HG03196 (cell line): ENCODE data around the gene PCSK5.
A peak's percentile ranks its signal among the peaks of the same experiment; 100 is the strongest.

Experiments
- ATAC-seq: cut with Tn5 transposase; IDR thresholded peaks from one replicate; pipeline ENCODE4 v1.9.1; 2021; ENCODE audit not compliant: unreplicated experiment

PCSK5 gene

DNA sequence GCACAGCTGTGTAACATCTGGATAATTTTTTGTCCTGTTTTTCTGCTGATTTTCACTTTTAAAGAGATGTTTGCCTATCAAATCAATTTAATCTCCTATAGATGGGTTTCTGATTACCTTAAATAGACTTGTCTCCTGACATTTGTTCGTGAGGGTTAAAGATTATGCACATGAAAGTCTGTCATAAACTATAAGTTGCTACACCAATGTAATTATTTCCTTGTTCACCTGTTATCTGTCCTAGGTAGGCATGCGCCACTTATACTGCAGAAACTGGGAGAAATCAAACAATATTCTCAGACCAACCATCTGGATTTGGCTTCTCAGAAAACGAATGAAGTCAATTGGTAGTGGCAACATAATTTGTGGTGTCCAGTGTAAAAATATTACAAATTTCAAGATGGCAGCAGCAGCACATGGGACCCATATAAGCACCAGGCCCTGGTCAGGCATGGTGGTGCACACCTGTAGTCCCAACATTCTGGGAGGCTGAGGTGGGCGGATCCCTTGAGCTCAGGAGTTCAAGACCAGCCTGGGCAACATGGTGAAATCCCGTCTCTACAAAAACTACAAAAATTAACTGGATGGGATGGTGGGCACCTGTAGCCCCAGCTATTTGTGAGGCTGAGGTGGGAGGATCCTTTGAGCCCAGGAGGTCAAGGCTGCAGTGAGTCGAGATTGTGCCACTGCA lies 483.5 kb downstream of the PCSK5 start:
- ATAC-seq, result no peak

DNA sequence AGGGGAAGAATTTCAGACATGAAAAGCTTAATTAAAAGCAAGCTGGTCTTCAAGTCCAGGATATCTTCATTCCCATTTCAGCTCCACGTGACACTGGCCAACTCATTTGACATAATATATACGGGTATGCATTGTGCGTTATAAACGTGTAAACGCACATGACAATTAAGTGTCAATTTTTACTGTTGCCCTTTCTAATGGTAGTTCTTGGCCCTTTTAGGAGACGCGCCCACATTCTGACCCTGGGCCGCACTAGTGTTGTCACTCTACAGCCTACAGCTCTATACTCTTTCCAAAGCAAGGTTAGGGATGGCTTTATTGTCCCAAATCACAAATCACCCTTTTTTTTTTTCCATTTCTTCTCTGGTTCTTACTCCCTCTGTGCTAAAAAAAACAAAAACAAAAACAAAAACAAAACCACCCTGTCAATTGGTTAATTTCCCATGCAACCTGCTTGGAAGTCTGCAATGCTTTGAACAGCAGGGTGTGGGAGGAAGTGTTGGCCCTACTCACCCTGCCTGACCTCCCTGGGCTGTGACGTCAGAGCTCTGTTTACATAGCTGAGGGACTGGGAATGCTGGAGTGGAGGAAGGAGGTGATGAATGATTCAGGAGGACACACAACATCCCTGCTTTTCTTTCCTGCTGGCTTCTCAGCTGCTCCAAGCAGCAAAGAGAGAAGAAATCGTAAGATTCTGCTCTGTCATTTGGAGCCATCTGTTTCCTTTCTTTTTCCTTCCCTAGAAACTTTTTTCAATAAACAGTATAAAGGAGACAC lies 484.5 kb downstream of the PCSK5 start:
- ATAC-seq, result no peak

DNA sequence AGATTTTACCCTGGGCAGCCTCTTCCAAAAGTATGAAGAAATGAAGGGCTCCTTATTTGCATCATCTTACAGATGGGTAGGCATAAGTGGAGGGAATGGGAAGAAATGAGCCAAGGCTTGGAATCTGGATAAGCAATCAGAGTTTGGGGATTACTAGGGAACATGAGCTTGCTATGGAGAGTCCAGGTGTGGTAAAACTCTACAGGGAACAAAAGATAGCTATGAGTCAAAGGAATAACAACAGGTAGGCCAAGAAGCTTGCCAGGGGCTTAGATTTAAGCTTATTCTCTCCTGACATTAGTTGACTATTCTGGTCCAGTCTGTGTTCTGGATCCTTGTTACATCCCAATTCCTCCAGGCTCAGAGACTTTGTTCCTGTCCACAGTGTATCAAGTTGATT lies 487.3 kb downstream of the PCSK5 start:
- ATAC-seq, result no peak

DNA sequence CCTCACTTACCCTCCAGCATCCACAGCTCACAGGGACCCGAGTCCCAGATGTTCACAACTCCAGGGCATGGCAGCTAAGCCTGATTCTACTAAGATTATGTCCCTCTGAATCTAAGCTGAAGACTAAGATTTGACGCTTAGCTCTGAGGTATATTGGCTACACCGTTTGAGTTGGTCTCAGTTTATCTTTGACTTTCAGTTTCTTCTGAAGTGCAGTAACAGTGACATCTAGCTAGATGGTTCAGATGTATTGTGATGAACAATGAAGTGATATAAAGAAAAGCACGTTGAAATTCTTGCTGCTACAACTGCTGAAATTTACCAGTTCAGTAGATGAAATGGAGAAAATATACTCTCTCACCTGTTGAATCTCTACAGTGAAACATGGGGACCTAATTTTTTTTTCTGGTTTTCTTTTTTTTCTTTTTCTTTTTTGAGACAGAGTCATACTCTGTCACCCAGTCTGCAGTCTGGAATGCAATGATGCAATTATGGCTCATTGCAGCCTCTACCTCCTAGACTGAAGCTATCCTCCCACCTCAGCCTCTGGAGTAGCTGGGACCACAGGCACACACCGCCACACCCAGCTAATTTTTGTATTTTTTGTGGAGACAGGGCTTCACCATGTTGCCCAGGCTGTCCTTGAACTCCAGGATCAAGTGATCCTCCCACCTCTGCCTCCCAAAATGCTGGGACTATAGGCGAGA lies 488.0 kb downstream of the PCSK5 start:
- ATAC-seq, result no peak

DNA sequence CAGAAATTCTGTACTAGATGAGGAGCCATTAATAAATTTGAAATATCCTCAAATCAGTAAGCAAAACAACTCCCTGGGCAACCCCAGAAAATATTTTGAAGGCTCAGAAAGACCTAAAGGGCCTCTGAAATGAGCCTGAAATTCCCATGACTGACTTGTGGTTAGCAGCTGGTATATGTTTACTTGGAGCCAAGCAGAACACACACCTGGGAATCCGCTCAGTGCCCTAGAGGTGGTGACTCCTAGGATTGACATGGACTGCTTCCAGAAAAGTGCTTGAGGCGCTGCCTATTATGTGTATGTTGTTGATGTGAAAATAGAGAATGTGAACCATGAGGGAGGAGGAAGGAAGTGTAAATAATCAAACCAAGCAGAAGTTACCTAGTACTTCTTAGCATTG lies 489.0 kb downstream of the PCSK5 start:
- no peak for ATAC-seq

DNA sequence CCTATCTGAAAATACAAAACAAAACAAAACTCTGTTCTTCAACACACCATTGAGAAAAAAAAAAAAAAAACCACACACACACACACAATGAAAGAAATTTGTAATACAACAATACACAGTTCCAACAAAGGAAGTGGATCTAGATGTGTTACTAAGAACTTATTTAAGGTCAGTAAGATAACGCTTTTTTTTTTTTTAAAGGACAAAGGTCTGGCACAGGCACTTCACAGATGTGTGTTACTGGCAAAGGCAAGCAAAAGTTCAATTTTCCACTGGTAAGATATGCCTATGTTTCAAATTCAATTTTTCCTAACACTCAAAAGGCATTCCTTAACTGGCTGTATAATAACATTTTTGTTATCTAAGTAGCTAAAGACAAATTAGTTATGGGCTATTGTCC lies 500.2 kb downstream of the PCSK5 start:
- ATAC-seq, result no peak

DNA sequence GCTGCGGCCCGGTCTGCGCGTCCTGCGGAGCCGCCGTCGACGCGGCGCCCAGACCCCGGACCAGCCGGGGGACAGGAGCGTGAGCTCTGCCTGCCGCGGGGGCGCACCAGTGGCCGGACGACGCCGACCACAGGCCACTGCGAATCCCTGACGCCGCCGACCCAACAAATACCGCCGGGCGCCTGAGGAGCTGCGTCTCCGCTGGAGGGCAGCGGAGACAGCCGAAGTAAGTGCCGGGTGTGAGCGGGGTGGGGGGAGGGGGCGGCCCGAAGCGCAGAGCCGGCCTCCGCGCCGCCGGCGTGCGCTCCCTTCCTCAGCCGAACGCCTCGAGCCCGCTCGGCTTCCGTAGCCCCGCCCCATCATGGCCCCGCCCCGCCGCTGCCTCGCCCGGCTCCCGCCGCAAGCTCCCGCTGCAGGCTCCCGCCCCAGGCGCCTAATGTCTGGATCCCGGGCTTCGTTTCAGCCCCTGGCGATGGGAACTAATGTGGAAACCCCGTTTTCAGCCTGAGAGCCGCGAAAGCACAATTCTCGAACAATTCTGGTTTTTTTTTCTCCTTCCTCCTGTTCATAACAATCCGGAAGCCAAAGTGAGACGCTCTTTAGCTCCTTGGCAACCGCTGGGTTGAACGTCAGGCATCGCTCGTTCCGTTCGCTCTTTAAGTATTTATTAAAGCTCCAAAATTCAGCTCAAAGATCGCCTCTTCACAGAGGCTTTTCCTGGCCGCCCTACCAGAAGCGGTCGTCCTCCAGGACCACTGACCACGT lies 503.9 kb downstream of the PCSK5 start, which contains the start of gene RFK:
RFK (minus strand) TSS at position 232 of the 765 bp plus-strand sequence. CDS start 255 bp downstream, outside the sequence.
- ATAC-seq, result peak; percentile 65

DNA sequence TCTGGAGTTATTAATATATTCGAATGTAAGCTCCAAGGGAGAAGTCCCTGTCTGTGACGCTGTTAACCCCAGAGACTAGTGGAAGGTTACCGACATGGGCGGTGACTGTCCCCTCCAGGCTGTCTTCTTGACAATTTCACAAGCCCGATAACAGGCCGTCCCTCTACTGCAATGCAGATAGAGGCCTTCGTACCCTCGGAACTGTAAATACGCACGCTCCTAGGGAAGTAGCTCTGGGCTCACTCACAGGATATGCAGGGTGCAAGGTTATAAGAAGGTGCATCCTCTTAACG lies 504.4 kb downstream of the PCSK5 start:
- ATAC-seq, result peak; percentile 52

DNA sequence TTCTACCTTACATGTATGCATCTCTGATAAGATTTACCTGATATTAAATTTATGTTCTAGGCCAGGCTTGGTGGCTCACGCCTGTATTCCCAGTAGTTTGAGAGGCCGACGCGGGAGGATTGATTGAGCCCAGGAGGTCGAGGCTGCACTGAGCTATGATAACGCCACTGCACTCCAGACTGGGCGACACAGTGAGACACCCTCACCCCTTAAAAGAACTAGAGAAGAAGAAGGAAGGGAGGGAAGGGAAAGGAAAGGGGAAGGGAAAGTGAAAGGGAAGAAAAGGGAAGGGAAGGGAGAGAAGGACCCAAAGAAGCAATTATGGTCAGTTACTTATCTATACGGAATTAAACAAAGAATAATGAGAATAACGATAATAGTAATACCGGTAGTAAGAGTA lies 504.9 kb downstream of the PCSK5 start:
- no peak for ATAC-seq

DNA sequence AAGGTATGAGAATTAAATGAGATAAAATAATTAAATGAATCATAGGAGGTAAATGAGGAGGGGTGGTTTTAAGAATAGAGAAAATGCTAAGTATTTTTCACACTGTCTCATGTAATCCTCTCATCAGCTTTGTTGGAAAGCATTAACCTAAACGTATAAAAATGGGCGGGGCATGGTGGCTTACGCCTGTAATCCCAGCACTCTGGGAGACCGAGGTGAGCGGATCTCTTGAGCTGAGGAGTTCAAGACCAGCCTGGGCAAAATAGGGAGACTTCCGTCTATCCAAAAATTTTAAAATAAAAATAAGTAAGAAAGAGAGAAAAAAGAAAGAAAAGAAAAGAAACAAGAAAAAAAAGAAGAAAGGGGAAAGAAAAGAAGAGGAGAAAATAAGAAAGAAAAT lies 505.7 kb downstream of the PCSK5 start:
- no peak for ATAC-seq

DNA sequence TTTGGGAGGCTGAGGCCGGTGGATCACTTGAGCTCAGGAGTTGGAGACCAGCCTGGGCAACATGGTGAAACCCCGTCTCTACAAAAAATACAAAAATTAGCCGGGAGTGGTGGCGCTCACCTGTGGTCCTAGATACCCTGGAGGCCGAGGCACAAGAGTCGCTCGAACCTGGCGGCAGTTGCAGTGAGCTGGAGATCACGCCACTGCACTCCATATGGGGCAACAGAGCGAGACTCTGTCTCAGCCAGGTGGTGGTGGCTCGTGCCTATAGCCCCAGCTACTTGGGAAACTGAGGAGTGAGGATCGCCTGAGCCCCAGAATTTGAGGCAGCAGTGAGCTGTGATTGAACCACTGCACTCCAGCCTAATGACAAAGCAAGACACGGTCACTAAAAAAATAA lies 506.1 kb downstream of the PCSK5 start:
- no peak for ATAC-seq

DNA sequence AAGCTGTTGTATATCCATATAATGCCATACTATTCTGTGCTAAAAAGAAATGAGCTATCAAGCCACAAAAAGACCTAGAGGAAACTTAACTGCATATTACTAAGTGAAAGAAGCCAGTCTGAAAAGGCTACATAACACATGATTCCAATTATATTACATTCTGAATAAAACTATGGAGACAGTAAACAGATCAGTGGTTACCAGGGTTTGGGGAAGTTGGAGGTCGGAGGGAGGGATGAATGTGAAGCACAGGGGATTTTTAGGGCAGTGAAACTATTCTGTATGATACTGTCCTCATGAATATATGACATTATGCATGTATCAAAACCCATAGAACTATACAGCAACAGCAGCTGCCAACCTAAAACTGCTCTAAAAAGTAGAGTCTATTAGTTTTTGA lies 509.4 kb downstream of the PCSK5 start:
- ATAC-seq, result no peak

DNA sequence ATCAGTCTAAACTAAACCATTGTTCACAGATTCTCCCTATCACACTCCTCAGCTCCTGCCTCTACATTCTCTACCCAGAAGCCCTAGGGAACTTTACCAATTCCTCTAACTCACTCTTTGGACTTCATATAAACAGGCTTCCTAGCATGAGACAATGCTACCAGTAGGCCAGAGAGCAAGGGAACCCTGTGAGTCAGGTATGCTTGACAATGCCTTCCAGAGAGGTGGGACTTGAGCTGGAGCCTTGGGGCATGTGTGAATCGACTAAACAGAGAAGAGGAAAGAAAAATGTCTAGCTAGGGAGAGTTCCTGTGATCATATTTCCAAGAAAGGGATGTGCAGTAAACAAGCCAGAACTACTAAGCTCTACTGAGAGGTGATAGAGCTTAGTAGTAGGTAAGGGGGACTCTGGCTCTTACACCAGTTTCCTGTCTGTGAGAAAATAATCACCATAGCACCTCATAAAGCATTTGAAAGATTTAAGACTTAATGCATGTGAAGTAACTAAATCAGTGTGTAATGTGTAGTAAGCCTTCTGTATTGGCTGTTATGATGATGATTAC lies 510.1 kb downstream of the PCSK5 start:
- ATAC-seq, result no peak

DNA sequence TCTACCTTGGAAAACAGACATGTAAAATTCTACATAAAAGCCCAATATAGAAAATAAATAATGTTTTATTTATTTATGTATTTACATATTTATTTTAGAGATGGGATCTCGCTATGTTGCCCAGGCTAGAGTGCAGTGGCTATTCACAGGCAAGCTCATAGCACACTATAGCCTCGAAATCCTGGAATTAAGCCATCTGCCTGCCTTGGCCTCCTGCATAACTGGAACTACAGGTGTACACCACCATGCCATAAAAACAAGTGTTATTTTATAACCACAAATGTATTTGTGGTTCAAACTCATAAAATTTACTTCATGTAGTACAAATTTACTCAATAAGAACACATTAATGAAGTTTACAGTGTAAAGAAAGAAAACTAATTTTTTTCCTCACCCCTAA lies 510.7 kb downstream of the PCSK5 start:
- no peak for ATAC-seq

DNA sequence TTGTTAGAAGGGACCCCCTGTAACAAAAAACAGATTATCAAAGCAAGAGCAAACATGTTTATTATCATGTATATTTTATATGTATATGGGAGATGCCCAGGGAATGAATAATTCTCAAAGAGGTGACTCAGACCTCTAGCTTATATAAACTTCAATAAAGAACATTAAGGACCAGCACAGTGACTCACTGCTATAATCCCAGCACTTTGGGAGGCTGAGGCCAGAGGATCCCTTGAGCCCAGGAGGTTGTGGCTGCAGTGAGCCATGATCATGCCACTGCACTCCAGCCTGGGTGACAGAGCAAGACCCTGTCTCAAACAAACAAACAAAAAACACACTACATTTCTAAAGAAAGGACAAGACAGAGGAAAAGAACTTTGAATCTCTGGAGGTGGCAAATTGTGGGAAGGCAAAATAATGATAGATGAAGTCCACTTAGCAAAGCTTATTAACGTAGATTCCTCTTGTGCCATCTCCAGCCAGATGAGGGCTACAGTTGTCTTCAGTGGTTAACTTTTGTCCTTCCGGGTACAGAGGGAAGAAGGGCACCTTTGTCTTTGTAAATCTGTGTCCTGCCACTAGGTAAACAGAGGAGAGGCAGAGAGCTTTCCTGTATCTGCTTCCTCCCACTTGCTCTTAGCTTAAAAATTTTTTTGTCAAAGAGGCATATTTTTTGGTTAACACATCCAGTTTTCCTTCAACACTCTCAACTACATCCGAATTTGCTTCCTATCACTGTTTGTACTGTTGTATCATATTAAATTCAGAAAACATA lies 511.3 kb downstream of the PCSK5 start:
- ATAC-seq, result no peak

DNA sequence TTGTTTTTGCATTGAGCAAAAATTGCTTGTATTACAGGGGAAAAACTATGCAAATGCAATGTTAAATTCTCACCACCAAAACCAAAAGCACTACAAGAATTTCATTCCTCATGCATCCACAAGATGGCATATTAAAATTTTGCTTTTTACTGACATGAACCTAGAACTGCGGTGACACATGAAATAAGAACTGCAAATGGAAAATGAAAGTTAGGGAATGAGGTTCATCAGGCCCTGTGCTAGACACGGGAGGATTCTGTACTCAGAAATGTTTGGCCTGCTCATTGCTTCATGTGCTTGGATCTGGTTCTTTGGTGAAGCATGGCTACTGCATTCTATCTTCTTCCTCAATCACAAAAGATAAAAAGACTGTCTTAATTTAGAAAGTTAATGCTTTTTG lies 512.9 kb downstream of the PCSK5 start:
- ATAC-seq, result peak; percentile 91

DNA sequence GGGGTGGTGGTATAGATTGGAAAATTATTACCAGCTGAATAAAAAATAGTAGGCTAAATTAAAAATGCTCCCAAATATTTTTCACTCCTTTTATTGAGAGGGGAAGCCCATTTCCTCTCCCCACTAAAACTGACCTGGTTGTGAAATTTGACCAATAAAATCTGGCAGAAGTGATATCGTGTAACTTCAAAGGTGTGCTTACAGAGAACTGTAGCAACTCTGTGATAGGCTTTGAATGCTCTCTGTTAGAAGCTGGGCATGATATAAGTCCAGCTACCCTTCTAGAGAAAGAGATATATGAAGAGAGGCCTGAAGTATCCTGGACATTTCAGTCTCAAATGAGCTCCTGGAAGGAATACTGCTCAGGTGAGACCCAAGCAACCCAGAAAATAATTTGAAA lies 513.9 kb downstream of the PCSK5 start:
- ATAC-seq, result no peak

DNA sequence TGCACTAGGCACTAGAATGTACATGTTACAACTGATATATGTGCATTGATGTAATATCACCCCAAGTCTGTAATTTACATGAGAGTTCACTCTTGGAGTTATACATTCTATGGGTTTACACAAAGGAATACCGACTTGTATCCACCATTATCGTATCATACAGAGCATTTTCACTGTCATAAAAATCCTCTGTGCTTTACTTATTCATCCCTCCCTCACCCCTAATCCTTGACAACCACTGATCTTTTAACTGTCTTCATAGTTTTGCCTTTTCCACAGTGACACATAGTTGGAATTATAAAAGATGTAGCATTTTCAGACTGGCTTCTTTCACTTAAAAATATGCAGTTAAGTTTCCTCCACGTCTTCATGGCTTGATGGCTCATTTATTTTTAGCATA lies 514.9 kb downstream of the PCSK5 start:
- ATAC-seq, result no peak

DNA sequence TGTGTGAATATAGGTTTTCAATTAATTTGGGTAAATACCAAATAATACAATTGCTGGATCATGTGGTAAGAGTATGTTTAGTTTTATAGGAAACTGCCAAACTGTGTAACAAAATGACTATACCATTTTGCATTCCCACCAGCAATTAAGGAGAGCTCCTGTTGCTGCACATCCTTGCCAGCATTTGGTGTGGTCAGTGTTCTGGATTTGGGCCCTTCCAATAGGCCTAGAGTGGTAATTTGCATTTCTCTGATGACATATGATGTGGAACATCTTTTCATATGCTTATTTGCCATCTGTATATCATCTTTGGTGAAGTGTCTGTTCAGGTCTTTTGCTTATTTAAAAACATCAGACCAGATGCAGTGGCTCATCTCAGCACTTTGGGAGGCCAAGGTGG lies 515.4 kb downstream of the PCSK5 start:
- ATAC-seq, result no peak
